A673 (cell line): Measurements from ENCODE around the gene APOC1. TPM values are rescaled to one million over a fixed set of nuclear protein-coding genes. Genes with fewer than 3 reads are reported as not detected.

Source experiments
- BruUV-seq: library from RNA; stranded (reverse); fragments of 400-500 nt; replicated peaks from 2 replicates; lab custom pipeline; 2021; lab: Mats Ljungman, UMichigan
- CTCF ChIA-PET: fragments of 300-600 bp; sonication (Branson Sonifier 250); formaldehyde crosslinking; loops from one replicate; lab custom pipeline; 2022; ENCODE audit warnings: antibody characterized with exemption; lab: Charles Lee
- POLR2A ChIA-PET: fragments of 300-600 bp; sonication (Branson Sonifier 250); formaldehyde crosslinking; loops from one replicate; lab custom pipeline; 2022; ENCODE audit warnings: antibody characterized with exemption; ENCODE audit not compliant: low non-redundant PET; lab: Charles Lee
- DNase-seq: peaks from one replicate; pipeline ENCODE4 v3.0.0-alpha.2; 2015; ENCODE audit warnings: low spot score
- H3K27ac ChIP-seq: fragments of 200-600 bp; sonication (generic); 2 replicates; pipeline ENCODE4 v1.5.1; 2016; ENCODE audit warnings: mixed run types, low read depth, mild to moderate bottlenecking, mixed read lengths, antibody characterized with exemption, low read length; ENCODE audit not compliant: poor library complexity, severe bottlenecking
- H3K27me3 ChIP-seq: fragments of 200-600 bp; sonication (generic); replicated peaks from 2 replicates; pipeline ENCODE4 v1.6.1; 2017; ENCODE audit warnings: mixed run types, low read depth, mild to moderate bottlenecking, mixed read lengths, antibody characterized with exemption, low read length; ENCODE audit not compliant: insufficient read depth, poor library complexity
- H3K36me3 ChIP-seq: fragments of 200-600 bp; sonication (generic); 2 replicates; pipeline ENCODE4 v1.6.1; 2016; ENCODE audit warnings: mixed run types, mild to moderate bottlenecking, mixed read lengths, antibody characterized with exemption, low read length; ENCODE audit not compliant: insufficient read depth, poor library complexity, severe bottlenecking
- H3K4me1 ChIP-seq: fragments of 200-600 bp; sonication (generic); 2 replicates; pipeline ENCODE4 v1.6.1; 2017; ENCODE audit warnings: mixed run types, mild to moderate bottlenecking, mixed read lengths, antibody characterized with exemption, low read length; ENCODE audit not compliant: insufficient read depth, poor library complexity, severe bottlenecking
- H3K4me3 ChIP-seq: fragments of 200-600 bp; sonication (generic); 2 replicates; pipeline ENCODE4 v1.5.1; 2016; ENCODE audit warnings: low read depth, mixed run types, mild to moderate bottlenecking, mixed read lengths, low read length; ENCODE audit not compliant: poor library complexity, severe bottlenecking
- H3K9me3 ChIP-seq: fragments of 200-600 bp; sonication (generic); 2 replicates; pipeline ENCODE4 v1.6.1; 2016; ENCODE audit warnings: mixed run types, low read depth, mild to moderate bottlenecking, mixed read lengths, antibody characterized with exemption, low read length; ENCODE audit not compliant: poor library complexity, severe bottlenecking
- EZH2 ChIP-seq: fragments of 200-600 bp; sonication (generic); IDR thresholded peaks from 2 replicates; pipeline ENCODE4 v1.6.1; 2017; ENCODE audit warnings: borderline replicate concordance, low read depth, mild to moderate bottlenecking, mixed read lengths, antibody characterized with exemption, low read length; ENCODE audit not compliant: poor library complexity, severe bottlenecking
- intact Hi-C: fragments of 100-400 bp; cut with micrococcal nuclease; formaldehyde crosslinking; loops from one replicate; pipeline ENCODE4 v1.10.0; 2022; ENCODE audit not compliant: unreplicated experiment
- total RNA-seq: library from RNA; stranded (reverse); gene quantifications from 2 replicates; pipeline ENCODE4 v1.2.3, GENCODE V29; 2021
- TF ChIP-seq, protein P1 (sequence below): fragments of 300-800, 200-600 bp; sonication (generic); conservative IDR thresholded peaks from 2 replicates; pipeline ENCODE4 v1.5.1; 2017; ENCODE audit warnings: low read depth, mild to moderate bottlenecking, antibody characterized with exemption, low read length, moderate library complexity, mixed read lengths

Gene APOC1
- total RNA-seq, 1 experiment from 2014 or later, result 5.5 TPM

- ChIA-PET POLR2A (no interaction called here), CTCF (no interaction called here)
- Histone ChIP-seq H3K27ac (no peak overlapping the region), H3K36me3 (peaks cover 48% of the 10 kb centered on the region), H3K9me3 (no peaks in the 10 kb centered on the region), H3K27me3 (no peaks in the 10 kb centered on the region), H3K4me1 (no peaks in the 10 kb centered on the region), H3K4me3 (no peak overlapping the region)
- TF ChIP-seq, protein P1, sequence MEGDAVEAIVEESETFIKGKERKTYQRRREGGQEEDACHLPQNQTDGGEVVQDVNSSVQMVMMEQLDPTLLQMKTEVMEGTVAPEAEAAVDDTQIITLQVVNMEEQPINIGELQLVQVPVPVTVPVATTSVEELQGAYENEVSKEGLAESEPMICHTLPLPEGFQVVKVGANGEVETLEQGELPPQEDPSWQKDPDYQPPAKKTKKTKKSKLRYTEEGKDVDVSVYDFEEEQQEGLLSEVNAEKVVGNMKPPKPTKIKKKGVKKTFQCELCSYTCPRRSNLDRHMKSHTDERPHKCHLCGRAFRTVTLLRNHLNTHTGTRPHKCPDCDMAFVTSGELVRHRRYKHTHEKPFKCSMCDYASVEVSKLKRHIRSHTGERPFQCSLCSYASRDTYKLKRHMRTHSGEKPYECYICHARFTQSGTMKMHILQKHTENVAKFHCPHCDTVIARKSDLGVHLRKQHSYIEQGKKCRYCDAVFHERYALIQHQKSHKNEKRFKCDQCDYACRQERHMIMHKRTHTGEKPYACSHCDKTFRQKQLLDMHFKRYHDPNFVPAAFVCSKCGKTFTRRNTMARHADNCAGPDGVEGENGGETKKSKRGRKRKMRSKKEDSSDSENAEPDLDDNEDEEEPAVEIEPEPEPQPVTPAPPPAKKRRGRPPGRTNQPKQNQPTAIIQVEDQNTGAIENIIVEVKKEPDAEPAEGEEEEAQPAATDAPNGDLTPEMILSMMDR, result no peak
- TF ChIP-seq EZH2, result no peak
- no peak for DNase-seq
- BruUV-seq, result no TSS peak
- intact Hi-C loops, result no loop called here
These were observed 41.7 kb upstream of the APOC1 start for GRCh38 chr19:44872661-44873060.

DNA sequence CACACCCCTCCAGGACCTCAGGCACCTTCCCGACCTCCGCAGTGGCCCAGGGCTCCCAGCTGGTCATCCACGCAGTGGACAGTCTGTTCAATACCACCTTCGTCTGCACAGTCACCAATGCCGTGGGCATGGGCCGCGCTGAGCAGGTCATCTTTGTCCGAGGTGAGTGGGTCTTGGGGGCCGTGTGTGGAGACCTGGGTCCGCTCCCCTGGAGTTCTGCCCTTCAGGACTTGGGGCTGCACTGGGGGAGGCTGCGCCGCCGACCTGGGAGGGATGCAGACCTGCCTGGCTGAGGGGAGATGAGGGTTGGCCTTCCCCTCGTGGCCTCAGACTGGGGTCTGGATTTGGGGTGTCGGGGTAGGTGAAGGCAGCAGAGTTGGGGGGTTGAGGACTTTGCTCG is 40.1 kb upstream of the APOC1 start:
- Histone ChIP-seq H3K36me3 (peaks cover 53% of the 10 kb centered on the region), H3K4me3 (no peak overlapping the region), H3K9me3 (no peaks in the 10 kb centered on the region), H3K4me1 (no peaks in the 10 kb centered on the region), H3K27ac (no peak overlapping the region), H3K27me3 (no peaks in the 10 kb centered on the region)
- ChIA-PET POLR2A (no interaction called here), CTCF (no interaction called here)
- TF ChIP-seq EZH2, result no peak
- TF ChIP-seq, protein P1, result no peak
- DNase-seq, result no peak
- BruUV-seq, result no TSS peak
- intact Hi-C loops, result no loop called here

DNA sequence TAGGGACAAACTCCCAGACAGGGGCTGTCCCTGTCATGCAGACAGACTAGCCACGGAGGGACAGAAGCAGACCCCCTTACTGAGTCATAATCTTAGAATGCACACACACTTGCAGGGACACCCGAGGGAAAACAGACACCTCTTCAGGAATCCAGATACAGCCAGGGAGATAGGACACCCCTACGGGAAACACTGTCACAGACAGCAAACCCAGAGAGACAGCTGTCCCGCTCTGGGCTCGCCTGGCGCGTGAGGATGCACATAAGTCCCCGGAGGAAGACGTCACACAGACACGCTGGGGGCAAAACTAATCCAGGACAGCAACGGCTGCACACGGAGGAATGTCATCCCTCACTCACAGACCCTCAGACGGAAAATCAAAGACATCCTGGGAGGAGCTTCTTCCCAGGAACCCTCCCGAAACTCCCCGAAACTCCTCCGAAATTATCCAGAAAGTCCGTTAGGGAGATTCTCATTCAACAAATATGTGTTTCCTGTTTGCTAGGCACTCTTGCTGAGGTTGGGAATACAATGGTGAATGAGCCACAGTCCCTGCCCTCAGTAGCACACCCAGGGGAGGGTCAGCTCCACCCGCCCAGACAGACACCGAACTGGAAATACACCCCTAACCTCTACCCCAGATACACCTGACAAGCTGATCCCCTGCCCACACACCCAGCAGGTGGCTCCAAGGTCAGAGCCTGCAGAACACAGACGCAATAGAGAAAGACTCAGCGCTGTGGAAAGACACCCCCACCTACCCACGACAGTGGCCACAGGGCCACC is 38.5 kb upstream of the APOC1 start:
- CTCF ChIA-PET, result no interaction called here
- Histone ChIP-seq H3K27ac (no peak overlapping the region), H3K9me3 (no peaks in the 10 kb centered on the region), H3K36me3 (peaks cover 53% of the 10 kb centered on the region), H3K4me1 (no peaks in the 10 kb centered on the region), H3K27me3 (no peaks in the 10 kb centered on the region), H3K4me3 (no peak overlapping the region)
- POLR2A ChIA-PET, result no interaction called here
- intact Hi-C loops, result no loop called here
- no TSS peak for BruUV-seq
- no peak for DNase-seq
- TF ChIP-seq EZH2, result no peak
- TF ChIP-seq, protein P1, result no peak
